ENCODE measurements around the gene KMT2D.

The KMT2D gene

GRCh38 chr12:49060237-49061156, at the start of gene KMT2D:
TSS of gene KMT2D (minus strand) at chr12:49060794. CDS start at chr12:49055324, 5,470 bp downstream.
- peak in 55 of 56 donors; percentile 55 to 96 (median 88) for DNase-seq

- peak in 13 of 56 donors; percentile 20 to 55 (median 46) for DNase-seq
These were observed 49.3 kb upstream of the KMT2D start for GRCh38 chr12:49109641-49110463.

- DNase-seq: peak in 2 of 56 donors; percentile 5 to 6
These were observed 48.4 kb upstream of the KMT2D start for GRCh38 chr12:49108958-49109404.

- DNase-seq: no peak
These were observed 45.0 kb upstream of the KMT2D start for GRCh38 chr12:49105504-49106084.

GRCh38 chr12:49104822-49105221, 44.2 kb upstream of the KMT2D start:
- DNase-seq: no peak

GRCh38 chr12:49100380-49100779, 39.8 kb upstream of the KMT2D start:
- DNase-seq: no peak

GRCh38 chr12:49098703-49099102, 38.1 kb upstream of the KMT2D start:
- DNase-seq: no peak

- peak in 32 of 56 donors; percentile 8 to 68 (median 26) for DNase-seq
These were observed 37.4 kb upstream of the KMT2D start for GRCh38 chr12:49098035-49098451.

- DNase-seq: no peak
These were observed 36.8 kb upstream of the KMT2D start for GRCh38 chr12:49097381-49097780.

- no peak for DNase-seq
These were observed 34.4 kb upstream of the KMT2D start for GRCh38 chr12:49094975-49095365.

GRCh38 chr12:49094160-49094974, 33.8 kb upstream of the KMT2D start, which contains the start of gene DHH:
TSS of gene DHH (minus strand) at chr12:49094801. CDS start at chr12:49094512, 289 bp downstream.
- peak in 11 of 56 donors; percentile 7 to 65 (median 28) for DNase-seq

GRCh38 chr12:49093792-49094159, 33.2 kb upstream of the KMT2D start:
- no peak for DNase-seq

GRCh38 chr12:49092816-49093406, 32.3 kb upstream of the KMT2D start:
- no peak for DNase-seq

GRCh38 chr12:49092086-49092815, 31.7 kb upstream of the KMT2D start:
- peak in 36 of 56 donors; percentile 15 to 78 (median 48) for DNase-seq

- DNase-seq: no peak
These were observed 31.2 kb upstream of the KMT2D start for GRCh38 chr12:49091836-49092085.

GRCh38 chr12:49091056-49091835, 30.7 kb upstream of the KMT2D start:
- no peak for DNase-seq

- peak in 16 of 56 donors; percentile 4 to 50 (median 20) for DNase-seq
These were observed 29.5 kb upstream of the KMT2D start for GRCh38 chr12:49089821-49090773.

GRCh38 chr12:49088932-49089330, 28.3 kb upstream of the KMT2D start:
- DNase-seq: no peak

All from nucleus accumbens (tissue), 56 donors.